ENCODE measurements around the gene MMP24OS.

DNA sequence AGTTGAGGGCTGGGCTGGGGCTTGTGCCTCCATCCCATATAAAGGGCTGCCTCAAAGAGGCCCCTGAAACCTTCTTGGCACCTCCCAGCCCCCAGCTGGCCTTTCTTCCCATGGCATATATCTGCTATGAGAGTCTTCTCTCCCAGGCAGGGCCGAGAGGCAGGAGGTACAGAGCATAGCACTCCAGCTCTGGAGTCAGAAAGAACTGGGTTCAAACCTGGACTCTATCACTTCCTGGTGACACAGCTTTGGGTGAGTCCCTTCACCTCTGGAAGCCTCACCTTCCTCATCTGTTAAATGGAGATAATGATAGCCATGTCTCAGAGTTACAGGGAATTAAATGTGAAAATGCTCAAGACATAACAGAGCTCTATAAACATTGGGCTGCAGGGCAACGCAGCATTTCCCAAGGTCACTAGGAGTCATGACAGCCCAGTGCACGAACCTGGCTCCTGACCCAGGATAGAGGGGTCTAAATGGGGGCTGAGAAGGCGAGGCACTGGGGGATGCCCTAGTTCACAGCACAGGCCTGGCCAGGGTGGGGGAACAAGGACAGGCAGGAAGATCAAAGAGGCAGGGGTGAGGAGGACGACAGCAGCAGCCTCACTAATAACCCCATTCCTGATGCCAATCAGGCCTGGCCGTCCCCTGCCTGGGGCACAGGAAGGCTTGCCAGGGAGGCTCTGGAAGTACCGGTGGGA is 12.4 kb upstream of the MMP24OS start:
- TF ChIP-seq CTCF (IDR thresholded peaks at IDR 0.05), result no peak
- TF ChIP-seq POLR2A (IDR thresholded peaks at IDR 0.05), result no peak
